Retinal pigment epithelial cell (primary cell): ENCODE measurements around the gene SFXN5.

ENCODE experiments used
- DNase-seq: peaks from one replicate; pipeline ENCODE4 v3.0.0-alpha.2; 2010; ENCODE audit warnings: low read depth
- H3K4me3 ChIP-seq: 2 replicates; pipeline ENCODE4 v1.5.1; 2011; ENCODE audit warnings: mild to moderate bottlenecking, low read length, control low read depth, moderate library complexity
- CTCF ChIP-seq: conservative IDR thresholded peaks from 2 replicates; pipeline ENCODE4 v1.5.1; 2011; ENCODE audit warnings: low read depth, low read length, control low read depth, inconsistent platforms

SFXN5 gene

GRCh38 chr2:72956936-72957335 is 114.6 kb downstream of the SFXN5 start:
- no peak for TF ChIP-seq CTCF

GRCh38 chr2:72956050-72956395 is 115.5 kb downstream of the SFXN5 start:
- H3K4me3 ChIP-seq: no peak overlapping the region
- DNase-seq: no peak
- TF ChIP-seq CTCF: no peak

More at GRCh38 chr2:72956936-72957335, 114.6 kb downstream of the SFXN5 start:
- DNase-seq: no peak
- no peak overlapping the region for H3K4me3 ChIP-seq

DNA sequence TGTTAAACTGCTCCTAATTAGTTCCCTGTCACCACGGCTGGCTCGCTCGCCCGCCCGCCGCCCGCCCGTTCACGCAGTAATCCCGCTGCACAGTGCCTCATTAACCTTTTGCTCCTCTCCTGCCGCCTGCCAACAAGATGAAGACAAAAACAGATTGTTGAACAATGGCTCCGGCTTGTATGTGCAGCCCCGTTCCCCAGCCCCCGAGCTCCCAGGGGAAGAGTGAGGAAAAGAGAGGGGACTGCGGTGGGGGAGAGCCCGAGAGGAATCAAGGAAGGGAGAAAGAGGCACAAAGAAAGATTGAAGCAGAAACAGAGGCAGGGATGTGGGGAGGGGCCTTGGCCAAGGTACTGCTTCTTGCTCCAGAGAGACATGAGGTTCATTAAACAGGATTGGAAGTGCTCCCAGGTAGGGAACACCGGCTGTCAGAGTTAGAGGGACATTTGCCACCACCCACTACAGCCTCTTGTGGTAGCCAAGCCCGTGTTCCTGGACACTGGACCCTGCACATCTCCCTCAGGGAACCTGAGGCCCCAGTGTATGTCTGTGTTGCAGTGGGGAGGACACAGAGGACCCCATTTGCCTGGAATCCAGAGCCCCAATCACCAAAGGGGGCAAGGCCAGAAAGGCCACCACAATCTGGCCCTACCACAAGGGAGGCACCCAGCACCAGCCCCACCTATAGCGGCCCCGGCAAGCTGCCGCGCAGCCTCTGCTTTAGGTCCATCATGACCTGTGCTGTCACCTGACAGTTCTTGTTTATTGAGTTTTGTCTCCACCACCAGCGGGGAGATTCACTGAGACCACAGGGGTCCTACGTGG is 116.1 kb downstream of the SFXN5 start:
- no peak for DNase-seq
- TF ChIP-seq CTCF: no peak
- no peak overlapping the region for H3K4me3 ChIP-seq

GRCh38 chr2:72954376-72955227 is 116.9 kb downstream of the SFXN5 start:
- no peak for TF ChIP-seq CTCF

GRCh38 chr2:72953976-72954375 is 117.5 kb downstream of the SFXN5 start:
- no peak for DNase-seq
- H3K4me3 ChIP-seq: no peak overlapping the region
- no peak for TF ChIP-seq CTCF

More at GRCh38 chr2:72954376-72955227, 116.9 kb downstream of the SFXN5 start:
- H3K4me3 ChIP-seq: no peak overlapping the region
- no peak for DNase-seq

GRCh38 chr2:72953528-72953927 is 118.0 kb downstream of the SFXN5 start:
- DNase-seq: no peak
- no peak for TF ChIP-seq CTCF
- H3K4me3 ChIP-seq: no peak overlapping the region

DNA sequence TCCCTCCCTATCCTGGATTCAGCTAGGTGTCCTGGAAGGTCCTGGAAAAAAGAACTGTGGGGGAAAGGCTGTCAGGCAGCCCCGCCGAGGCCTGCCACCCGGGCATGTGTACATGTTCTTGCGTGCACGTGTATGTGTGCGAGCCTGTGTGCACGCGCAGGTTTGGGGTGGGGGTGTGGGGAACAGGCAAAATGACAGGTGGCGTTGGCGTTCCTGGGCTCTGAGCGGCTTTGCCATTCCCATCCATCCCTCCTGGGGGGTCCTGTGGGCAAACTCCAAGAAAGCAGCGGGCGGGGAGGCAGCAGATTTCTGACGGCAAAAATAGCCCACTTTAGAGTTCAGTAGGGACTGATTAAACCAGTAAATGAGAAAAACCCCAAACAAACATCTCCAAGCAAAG is 118.6 kb downstream of the SFXN5 start:
- no peak for TF ChIP-seq CTCF
- DNase-seq: no peak
- H3K4me3 ChIP-seq: no peak overlapping the region
